Thymus (tissue), 11 donors: ENCODE results near the gene PDCD6IP. TPM values are rescaled to one million over a fixed set of nuclear protein-coding genes. Genes with fewer than 3 reads are reported as not detected.

Source experiments
- DNase-seq, 9 donors: peaks; one replicate each; pipeline ENCODE4 v3.0.0-alpha.2; 2013; ENCODE audit warnings: low spot score in 9 of 9, low read depth in 6 of 9, missing footprints in 1 of 9
- H3K27ac ChIP-seq, 2 donors: one replicate each; pipeline ENCODE4 v1.5.1; 2013; ENCODE audit warnings: control low read depth in 1 of 2, low read depth in 1 of 2, low read length in 1 of 2, mild to moderate bottlenecking in 1 of 2, moderate library complexity in 1 of 2
- H3K27me3 ChIP-seq, 2 donors: one replicate each; pipeline ENCODE4 v1.5.1; 2013; ENCODE audit warnings: low read length in 1 of 2; ENCODE audit not compliant: control insufficient read depth in 2 of 2, insufficient read depth in 1 of 2
- H3K36me3 ChIP-seq, 2 donors: one replicate each; pipeline ENCODE4 v1.5.1; 2013; ENCODE audit warnings: low read length in 1 of 2, mild to moderate bottlenecking in 1 of 2, moderate library complexity in 1 of 2; ENCODE audit not compliant: control insufficient read depth in 2 of 2, insufficient read depth in 2 of 2
- H3K4me1 ChIP-seq, 2 donors: one replicate each; pipeline ENCODE4 v1.5.1; 2013; ENCODE audit warnings: low read length in 2 of 2; ENCODE audit not compliant: control insufficient read depth in 2 of 2, insufficient read depth in 2 of 2
- H3K4me3 ChIP-seq, 2 donors: one replicate each; pipeline ENCODE4 v1.5.1; 2013; ENCODE audit warnings: low read length in 2 of 2, control low read depth in 1 of 2, mild to moderate bottlenecking in 1 of 2
- H3K9me3 ChIP-seq, 2 donors: one replicate each; pipeline ENCODE4 v1.5.1; 2013; ENCODE audit warnings: low read length in 1 of 2, mild to moderate bottlenecking in 1 of 2; ENCODE audit not compliant: control insufficient read depth in 2 of 2, insufficient read depth in 1 of 2
- WGBS: extraction: QIAGEN DNeasy Blood & Tissue Kit; methylation state at CpG from one replicate; pipeline ENCODE4 v1.1.7; 2013; 5-methylcytosine and 5-hydroxymethylcytosine counted together
- polyA plus RNA-seq: library from polyadenylated mRNA; stranded (reverse); fragments of 200-250 nt; gene quantifications from one replicate; pipeline ENCODE4 v1.2.3, GENCODE V29; 2013
- total RNA-seq: library from RNA; stranded (reverse); fragments of 120-200 nt; gene quantifications from one replicate; pipeline ENCODE4 v1.2.4, GENCODE V29; 2013
- donor health status: healthy.

Gene PDCD6IP
- total and polyA plus RNA-seq, 2 donors = 62.9 to 68.5 TPM

GRCh38 chr3:33803252-33803651 lies 4.8 kb downstream of the PDCD6IP start:
- Histone ChIP-seq H3K9me3 (peaks cover 0 to 3% of the 10 kb centered on the region in 2 donors), H3K36me3 (peaks cover 8 to 20% of the 10 kb centered on the region in 2 donors), H3K27ac (no peak overlapping the region), H3K4me3 (no peak overlapping the region), H3K27me3 (no peaks in the 10 kb centered on the region), H3K4me1 (peaks cover 4% of the 10 kb centered on the region in 2 donors)
- WGBS = 96% methylated on average over 1 of the region's 1 CpG
- DNase-seq = no peak

GRCh38 chr3:33803894-33804526 lies 5.6 kb downstream of the PDCD6IP start:
- Histone ChIP-seq H3K9me3 (no peaks in the 10 kb centered on the region), H3K4me1 (peaks cover 4% of the 10 kb centered on the region in 2 donors), H3K4me3 (no peak overlapping the region), H3K27ac (no peak overlapping the region), H3K36me3 (peaks cover 10 to 20% of the 10 kb centered on the region in 2 donors), H3K27me3 (no peaks in the 10 kb centered on the region)
- WGBS = 96% methylated on average over 6 of the region's 6 CpGs
- no peak for DNase-seq

- H3K36me3 ChIP-seq = peaks cover 10 to 25% of the 10 kb centered on the region in 2 donors
- DNase-seq = no peak
- peak overlapping the region in 1 of 2 donors; percentile 7 for H3K27ac ChIP-seq
- H3K9me3 ChIP-seq = no peaks in the 10 kb centered on the region
- 97% methylated on average over 2 of the region's 2 CpGs for WGBS
- no peaks in the 10 kb centered on the region for H3K4me1 ChIP-seq
- H3K27me3 ChIP-seq = no peaks in the 10 kb centered on the region
- H3K4me3 ChIP-seq = no peak overlapping the region
These were observed 8.8 kb downstream of the PDCD6IP start for GRCh38 chr3:33807191-33807590.

- H3K36me3 ChIP-seq = peaks cover 7 to 19% of the 10 kb centered on the region in 2 donors
- H3K9me3 ChIP-seq = no peaks in the 10 kb centered on the region
- H3K27me3 ChIP-seq = no peaks in the 10 kb centered on the region
- WGBS = 97% methylated on average over 5 of the region's 5 CpGs
- no peak for DNase-seq
- no peaks in the 10 kb centered on the region for H3K4me1 ChIP-seq
- no peak overlapping the region for H3K4me3 ChIP-seq
- H3K27ac ChIP-seq = no peak overlapping the region
These were observed 10.1 kb downstream of the PDCD6IP start for GRCh38 chr3:33808559-33808958.

GRCh38 chr3:33810545-33810944 lies 12.1 kb downstream of the PDCD6IP start:
- Histone ChIP-seq H3K27ac (no peak overlapping the region), H3K4me3 (no peak overlapping the region), H3K4me1 (no peaks in the 10 kb centered on the region), H3K9me3 (no peaks in the 10 kb centered on the region), H3K27me3 (no peaks in the 10 kb centered on the region), H3K36me3 (peaks cover 3 to 25% of the 10 kb centered on the region in 2 donors)
- WGBS = 100% methylated on average over 1 of the region's 1 CpG
- no peak for DNase-seq

- H3K36me3 ChIP-seq = peaks cover 19 to 49% of the 10 kb centered on the region in 2 donors
- WGBS = over 99% methylated on average over 4 of the region's 4 CpGs
- no peaks in the 10 kb centered on the region for H3K27me3 ChIP-seq
These were observed 23.6 kb downstream of the PDCD6IP start for GRCh38 chr3:33821989-33822388.

GRCh38 chr3:33823821-33824220 lies 25.4 kb downstream of the PDCD6IP start:
- Histone ChIP-seq H3K27ac (no peak overlapping the region), H3K4me1 (no peaks in the 10 kb centered on the region), H3K4me3 (no peak overlapping the region), H3K27me3 (no peaks in the 10 kb centered on the region), H3K36me3 (peaks cover 21 to 61% of the 10 kb centered on the region in 2 donors), H3K9me3 (no peaks in the 10 kb centered on the region)
- WGBS = 100% methylated on average over 1 of the region's 1 CpG
- no peak for DNase-seq

More at GRCh38 chr3:33821989-33822388, 23.6 kb downstream of the PDCD6IP start:
- H3K4me1 ChIP-seq = no peaks in the 10 kb centered on the region
- H3K27ac ChIP-seq = no peak overlapping the region
- H3K4me3 ChIP-seq = no peak overlapping the region
- H3K9me3 ChIP-seq = no peaks in the 10 kb centered on the region
- DNase-seq = no peak

GRCh38 chr3:33825111-33825510 lies 26.7 kb downstream of the PDCD6IP start:
- Histone ChIP-seq H3K27ac (no peak overlapping the region), H3K9me3 (no peaks in the 10 kb centered on the region), H3K4me3 (no peak overlapping the region), H3K27me3 (no peaks in the 10 kb centered on the region), H3K4me1 (no peaks in the 10 kb centered on the region), H3K36me3 (peaks cover 20 to 63% of the 10 kb centered on the region in 2 donors)
- no peak for DNase-seq
- whole genome bisulfite sequencing = 97% methylated on average over 5 of the region's 5 CpGs

- H3K36me3 ChIP-seq = peaks cover 16 to 62% of the 10 kb centered on the region in 2 donors
These were observed 27.8 kb downstream of the PDCD6IP start for GRCh38 chr3:33826206-33826605.

More at GRCh38 chr3:33826206-33826605, 27.8 kb downstream of the PDCD6IP start:
- no peak overlapping the region for H3K27ac ChIP-seq
- no peak overlapping the region for H3K4me3 ChIP-seq
- 96% methylated on average over 1 of the region's 1 CpG for WGBS
- no peaks in the 10 kb centered on the region for H3K27me3 ChIP-seq
- H3K9me3 ChIP-seq = no peaks in the 10 kb centered on the region
- no peak for DNase-seq
- no peaks in the 10 kb centered on the region for H3K4me1 ChIP-seq
